Measurements from ENCODE around the gene IGDCC3.

Gene IGDCC3

DNA sequence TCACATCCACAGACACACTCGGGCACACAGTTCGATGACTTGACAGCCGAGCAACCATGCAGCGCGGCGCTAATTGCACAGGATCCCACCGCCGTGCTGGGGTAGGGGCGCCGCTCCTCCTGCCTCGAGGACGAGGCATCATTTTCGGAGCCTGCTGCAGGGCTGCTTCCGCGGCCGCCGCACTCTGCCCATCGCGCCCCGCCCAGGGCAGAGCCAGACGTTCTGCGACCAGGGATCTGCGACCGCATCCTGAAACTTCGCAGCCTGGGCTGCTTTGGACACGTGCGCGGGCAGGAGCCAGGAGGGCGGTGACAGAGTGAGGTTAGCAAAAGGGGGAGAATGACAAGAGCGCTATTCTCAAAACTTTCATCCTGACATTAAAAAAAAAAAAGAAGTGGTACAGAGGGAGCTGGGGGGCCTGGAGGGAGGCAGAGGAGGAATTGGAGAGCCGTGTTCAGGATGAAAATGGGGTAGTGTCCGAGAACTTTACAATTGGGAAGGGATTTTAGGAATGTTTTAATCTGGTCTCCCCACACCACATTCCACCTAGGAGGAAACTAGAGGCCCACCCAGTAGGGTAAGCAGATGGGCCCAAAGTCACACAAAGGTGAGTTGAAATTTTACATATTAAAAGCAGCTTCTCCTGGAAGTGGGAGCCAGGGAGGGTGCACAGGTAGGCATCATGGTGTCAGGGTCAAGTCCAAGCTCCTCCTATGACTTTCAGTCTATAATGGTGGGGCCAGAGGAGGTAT, 15.9 kb downstream of the IGDCC3 start:
- no peaks in the 10 kb centered on the region for H3K9me3 ChIP-seq (ENCODE audit: control insufficient read depth, low read length)
- no peak overlapping the region for H4K8ac ChIP-seq (ENCODE audit: low read length)
- no peak overlapping the region for H3K27ac ChIP-seq (ENCODE audit: low read length, poor library complexity, severe bottlenecking)
- H3K18ac ChIP-seq (ENCODE audit: low read depth in 1 of 2, low read length in 2 of 2), result no peak overlapping the region
- no peaks in the 10 kb centered on the region for H3K79me1 ChIP-seq (replicated peaks; ENCODE audit: low read length, poor library complexity, severe bottlenecking)
- H3K4me3 ChIP-seq (ENCODE audit: insufficient read depth in 1 of 2, low read depth in 1 of 2, low read length in 2 of 2), result no peak overlapping the region
- H3K27me3 ChIP-seq (ENCODE audit: control insufficient read depth in 1 of 2, insufficient read depth in 1 of 2, low read length in 2 of 2), result peaks cover 29 to 60% of the 10 kb centered on the region in 2 experiments
- peak overlapping the region in 1 of 2 experiments; percentile 85 for H3K23ac ChIP-seq (ENCODE audit: low read length in 2 of 2)
- H2BK15ac ChIP-seq (ENCODE audit: low read depth, poor library complexity, severe bottlenecking), result no peak overlapping the region
- H2AFZ ChIP-seq (ENCODE audit: low read depth, low read length), result no peak overlapping the region
- no peak overlapping the region for H2BK120ac ChIP-seq (ENCODE audit: low read depth, low read length)
- H3K4ac ChIP-seq (ENCODE audit: low read depth in 1 of 2, low read length in 2 of 2), result no peak overlapping the region
- no peak overlapping the region for H2AK5ac ChIP-seq (ENCODE audit: low read length, severe bottlenecking)
- no peaks in the 10 kb centered on the region for H3K36me3 ChIP-seq (ENCODE audit: control insufficient read depth in 1 of 2, insufficient read depth in 2 of 2, low read depth in 1 of 2, low read length in 2 of 2)
- WGBS, result 89% methylated on average over 25 of the region's 32 CpGs
- H2BK12ac ChIP-seq (ENCODE audit: low read length in 2 of 2), result no peak overlapping the region
- H3K14ac ChIP-seq (ENCODE audit: low read length in 2 of 2), result no peak overlapping the region
- H2BK5ac ChIP-seq (ENCODE audit: low read depth, low read length, poor library complexity, severe bottlenecking), result no peak overlapping the region
- H4K91ac ChIP-seq (ENCODE audit: low read length), result no peak overlapping the region
- no peak overlapping the region for H3K9ac ChIP-seq (ENCODE audit: low read length)
- DNase-seq, result no peak
- no peak overlapping the region for H3K4me2 ChIP-seq (ENCODE audit: low read length, poor library complexity, severe bottlenecking)
- peaks cover 6% of the 10 kb centered on the region for H3K4me1 ChIP-seq (ENCODE audit: control insufficient read depth, insufficient read depth, low read depth, low read length)

DNA sequence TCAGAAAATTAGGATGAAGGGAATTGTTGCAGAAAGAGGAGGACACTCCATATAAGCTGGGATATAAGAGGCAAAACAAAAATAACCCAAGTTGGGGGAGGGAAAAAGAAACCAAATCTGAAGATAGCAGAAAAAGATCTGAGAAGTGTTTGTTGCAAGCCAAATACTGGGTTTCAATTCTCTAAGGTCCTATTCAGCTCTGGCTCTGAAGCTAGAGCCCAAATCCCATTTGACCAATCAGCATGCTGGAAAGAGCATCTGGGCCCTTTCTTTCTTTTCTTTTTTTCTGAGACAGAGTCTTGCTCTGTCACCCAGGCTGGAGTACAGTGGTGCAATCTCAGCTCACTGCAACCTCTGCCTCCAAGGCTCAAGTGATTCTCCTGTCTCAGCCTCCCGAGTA, 17.3 kb downstream of the IGDCC3 start:
- peaks cover 42 to 67% of the 10 kb centered on the region in 2 experiments for H3K27me3 ChIP-seq (ENCODE audit: control insufficient read depth in 1 of 2, insufficient read depth in 1 of 2, low read length in 2 of 2)
- no peak overlapping the region for H2BK5ac ChIP-seq (ENCODE audit: low read depth, low read length, poor library complexity, severe bottlenecking)
- no peaks in the 10 kb centered on the region for H3K9me3 ChIP-seq (ENCODE audit: control insufficient read depth, low read length)
- H2AFZ ChIP-seq (ENCODE audit: low read depth, low read length), result no peak overlapping the region
- no peak overlapping the region for H3K4me3 ChIP-seq (ENCODE audit: insufficient read depth in 1 of 2, low read depth in 1 of 2, low read length in 2 of 2)
- no peak overlapping the region for H2BK15ac ChIP-seq (ENCODE audit: low read depth, poor library complexity, severe bottlenecking)
- H3K4me1 ChIP-seq (ENCODE audit: control insufficient read depth, insufficient read depth, low read depth, low read length), result peaks cover 10% of the 10 kb centered on the region
- no peak overlapping the region for H3K9ac ChIP-seq (ENCODE audit: low read length)
- no peak overlapping the region for H2BK12ac ChIP-seq (ENCODE audit: low read length in 2 of 2)
- no CpG with 5 or more reads among the region's 1 CpG for WGBS
- H3K18ac ChIP-seq (ENCODE audit: low read depth in 1 of 2, low read length in 2 of 2), result no peak overlapping the region
- no peak overlapping the region for H3K27ac ChIP-seq (ENCODE audit: low read length, poor library complexity, severe bottlenecking)
- H3K4ac ChIP-seq (ENCODE audit: low read depth in 1 of 2, low read length in 2 of 2), result no peak overlapping the region
- H2AK5ac ChIP-seq (ENCODE audit: low read length, severe bottlenecking), result no peak overlapping the region
- no peak overlapping the region for H4K8ac ChIP-seq (ENCODE audit: low read length)
- H3K4me2 ChIP-seq (ENCODE audit: low read length, poor library complexity, severe bottlenecking), result no peak overlapping the region
- H4K91ac ChIP-seq (ENCODE audit: low read length), result no peak overlapping the region
- no peak overlapping the region for H2BK120ac ChIP-seq (ENCODE audit: low read depth, low read length)
- no peaks in the 10 kb centered on the region for H3K36me3 ChIP-seq (ENCODE audit: control insufficient read depth in 1 of 2, insufficient read depth in 2 of 2, low read depth in 1 of 2, low read length in 2 of 2)
- H3K23ac ChIP-seq (ENCODE audit: low read length in 2 of 2), result no peak overlapping the region
- DNase-seq, result no peak
- H3K14ac ChIP-seq (ENCODE audit: low read length in 2 of 2), result no peak overlapping the region
- H3K79me1 ChIP-seq (replicated peaks; ENCODE audit: low read length, poor library complexity, severe bottlenecking), result no peaks in the 10 kb centered on the region

DNA sequence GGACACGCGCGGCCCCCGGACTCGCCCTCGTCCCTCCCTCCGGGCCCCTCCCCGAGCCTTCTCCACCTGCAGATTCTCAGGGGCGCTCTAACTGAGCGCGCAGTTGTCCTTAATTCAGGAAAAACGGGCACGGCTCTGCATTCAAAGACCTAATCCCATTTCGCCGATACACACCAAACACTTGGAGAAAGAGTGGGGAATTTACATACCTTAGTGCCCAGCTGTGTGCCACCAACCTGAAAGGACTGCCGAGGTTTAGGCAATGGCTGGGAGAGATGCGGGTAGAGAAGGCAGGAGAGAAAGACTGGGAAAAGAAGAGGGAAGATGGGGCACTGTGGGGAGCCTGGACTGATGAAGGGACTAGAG, 21.8 kb downstream of the IGDCC3 start:
- H4K8ac ChIP-seq (ENCODE audit: low read length), result peak overlapping the region; percentile 61
- H2BK12ac ChIP-seq (ENCODE audit: low read length in 2 of 2), result peak overlapping the region in 1 of 2 experiments; percentile 15
- H3K4me2 ChIP-seq (ENCODE audit: low read length, poor library complexity, severe bottlenecking), result peak overlapping the region; percentile 85
- WGBS, result 13% methylated on average over 17 of the region's 17 CpGs
- H2AFZ ChIP-seq (ENCODE audit: low read depth, low read length), result peak overlapping the region; percentile 32
- no peak overlapping the region for H2BK15ac ChIP-seq (ENCODE audit: low read depth, poor library complexity, severe bottlenecking)
- H3K14ac ChIP-seq (ENCODE audit: low read length in 2 of 2), result peak overlapping the region in 1 of 2 experiments; percentile 31
- H3K27ac ChIP-seq (ENCODE audit: low read length, poor library complexity, severe bottlenecking), result no peak overlapping the region
- H3K27me3 ChIP-seq (ENCODE audit: control insufficient read depth in 1 of 2, insufficient read depth in 1 of 2, low read length in 2 of 2), result peaks cover 39 to 52% of the 10 kb centered on the region in 2 experiments
- H2BK120ac ChIP-seq (ENCODE audit: low read depth, low read length), result no peak overlapping the region
- no peaks in the 10 kb centered on the region for H3K79me1 ChIP-seq (replicated peaks; ENCODE audit: low read length, poor library complexity, severe bottlenecking)
- H3K4ac ChIP-seq (ENCODE audit: low read depth in 1 of 2, low read length in 2 of 2), result no peak overlapping the region
- H3K4me3 ChIP-seq (ENCODE audit: insufficient read depth in 1 of 2, low read depth in 1 of 2, low read length in 2 of 2), result peak overlapping the region; percentile 51 to 61
- no peak overlapping the region for H3K9ac ChIP-seq (ENCODE audit: low read length)
- H3K36me3 ChIP-seq (ENCODE audit: control insufficient read depth in 1 of 2, insufficient read depth in 2 of 2, low read depth in 1 of 2, low read length in 2 of 2), result no peaks in the 10 kb centered on the region
- peak overlapping the region; percentile 37 to 85 for H3K18ac ChIP-seq (ENCODE audit: low read depth in 1 of 2, low read length in 2 of 2)
- no peak for DNase-seq
- H3K9me3 ChIP-seq (ENCODE audit: control insufficient read depth, low read length), result peaks cover 19% of the 10 kb centered on the region
- no peak overlapping the region for H2BK5ac ChIP-seq (ENCODE audit: low read depth, low read length, poor library complexity, severe bottlenecking)
- H3K4me1 ChIP-seq (ENCODE audit: control insufficient read depth, insufficient read depth, low read depth, low read length), result peaks cover 9% of the 10 kb centered on the region
- no peak overlapping the region for H3K23ac ChIP-seq (ENCODE audit: low read length in 2 of 2)
- H4K91ac ChIP-seq (ENCODE audit: low read length), result peak overlapping the region; percentile 80
- no peak overlapping the region for H2AK5ac ChIP-seq (ENCODE audit: low read length, severe bottlenecking)

DNA sequence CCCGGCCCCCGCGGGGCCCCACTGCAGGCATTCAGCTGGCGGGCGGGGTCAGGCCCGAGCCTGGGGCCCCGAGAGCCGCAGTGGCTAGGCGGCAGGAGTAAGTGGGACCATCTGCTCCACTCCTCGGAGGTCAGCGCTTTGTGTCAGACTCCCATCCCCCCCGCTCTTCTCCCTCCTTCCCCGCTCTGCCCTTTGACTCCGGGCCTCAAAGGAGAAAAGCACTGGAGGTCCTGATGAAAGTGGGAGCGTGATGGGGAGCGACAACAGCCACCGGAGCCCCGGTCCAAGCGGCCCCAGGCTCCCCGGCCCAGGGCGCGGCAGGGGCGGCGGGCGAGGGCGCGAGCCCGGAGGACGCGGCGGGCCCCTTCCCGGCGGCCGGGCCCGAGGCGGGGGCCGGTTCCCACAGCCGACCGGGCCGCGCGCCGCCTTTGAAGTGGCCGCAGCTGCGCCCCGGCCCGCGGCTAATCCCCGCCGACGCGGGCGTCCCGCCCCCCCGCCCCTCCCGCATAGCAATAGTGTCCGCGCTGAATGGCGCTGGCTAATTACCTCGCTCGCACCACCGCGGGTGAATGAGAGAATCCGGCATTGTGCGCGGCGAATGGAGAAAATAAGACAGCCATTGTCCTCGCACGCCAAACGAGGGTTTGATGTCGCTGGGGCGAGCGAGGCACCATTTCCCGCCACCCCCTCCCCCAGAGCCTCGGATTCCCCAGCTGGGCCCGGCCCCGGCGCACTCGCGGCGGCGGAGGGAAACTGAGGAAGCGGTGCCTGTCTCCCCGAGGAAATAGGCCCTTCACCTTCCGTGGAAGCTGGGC, 22.4 kb downstream of the IGDCC3 start:
- H3K9ac ChIP-seq (ENCODE audit: low read length), result no peak overlapping the region
- no peak overlapping the region for H3K4ac ChIP-seq (ENCODE audit: low read depth in 1 of 2, low read length in 2 of 2)
- peak overlapping the region; percentile 32 for H2AFZ ChIP-seq (ENCODE audit: low read depth, low read length)
- H3K27ac ChIP-seq (ENCODE audit: low read length, poor library complexity, severe bottlenecking), result no peak overlapping the region
- H3K4me3 ChIP-seq (ENCODE audit: insufficient read depth in 1 of 2, low read depth in 1 of 2, low read length in 2 of 2), result peak overlapping the region; percentile 51 to 61
- H2BK12ac ChIP-seq (ENCODE audit: low read length in 2 of 2), result peak overlapping the region in 1 of 2 experiments; percentile 15
- DNase-seq, result peak; percentile 15
- peak overlapping the region; percentile 95 for H2BK120ac ChIP-seq (ENCODE audit: low read depth, low read length)
- peaks cover 39 to 52% of the 10 kb centered on the region in 2 experiments for H3K27me3 ChIP-seq (ENCODE audit: control insufficient read depth in 1 of 2, insufficient read depth in 1 of 2, low read length in 2 of 2)
- H3K36me3 ChIP-seq (ENCODE audit: control insufficient read depth in 1 of 2, insufficient read depth in 2 of 2, low read depth in 1 of 2, low read length in 2 of 2), result no peaks in the 10 kb centered on the region
- peak overlapping the region; percentile 70 to 85 for H3K18ac ChIP-seq (ENCODE audit: low read depth in 1 of 2, low read length in 2 of 2)
- peak overlapping the region; percentile 85 for H3K4me2 ChIP-seq (ENCODE audit: low read length, poor library complexity, severe bottlenecking)
- peak overlapping the region; percentile 80 for H4K91ac ChIP-seq (ENCODE audit: low read length)
- H3K23ac ChIP-seq (ENCODE audit: low read length in 2 of 2), result no peak overlapping the region
- H2AK5ac ChIP-seq (ENCODE audit: low read length, severe bottlenecking), result no peak overlapping the region
- H3K79me1 ChIP-seq (replicated peaks; ENCODE audit: low read length, poor library complexity, severe bottlenecking), result no peaks in the 10 kb centered on the region
- H3K4me1 ChIP-seq (ENCODE audit: control insufficient read depth, insufficient read depth, low read depth, low read length), result peaks cover 9% of the 10 kb centered on the region
- H2BK5ac ChIP-seq (ENCODE audit: low read depth, low read length, poor library complexity, severe bottlenecking), result no peak overlapping the region
- H2BK15ac ChIP-seq (ENCODE audit: low read depth, poor library complexity, severe bottlenecking), result peak overlapping the region; percentile 94
- H3K14ac ChIP-seq (ENCODE audit: low read length in 2 of 2), result peak overlapping the region in 1 of 2 experiments; percentile 31
- WGBS, result 2% methylated on average over 59 of the region's 85 CpGs
- H4K8ac ChIP-seq (ENCODE audit: low read length), result peak overlapping the region; percentile 85
- H3K9me3 ChIP-seq (ENCODE audit: control insufficient read depth, low read length), result peaks cover 19% of the 10 kb centered on the region

Measured in mesenchymal stem cell (in vitro differentiated cells and primary cell).